ENCODE measurements around the gene FAM177B. TPM values are rescaled to one million over a fixed set of nuclear protein-coding genes. Genes with fewer than 3 reads are reported as not detected.

FAM177B gene
- polyA plus RNA-seq, 1 experiment: not detected

GRCh38 chr1:222697826-222698225, 39.2 kb upstream of the FAM177B start:
- CTCF ChIA-PET: interaction anchor here (0.9 kb wide), 1 partner anchor 432 kb away, joined by 3 read pairs; no protein-coding TSS in a partner anchor
- Histone ChIP-seq H3K9me3 (ENCODE audit: control insufficient read depth, insufficient read depth, low read length) (no peaks in the 10 kb centered on the region; the same call in 1 of the 2 replicates), H3K27me3 (ENCODE audit: control insufficient read depth, insufficient read depth, low read length) (no peaks in the 10 kb centered on the region), H3K4me3 (ENCODE audit: low read depth, low read length) (no peak overlapping the region), H3K27ac (ENCODE audit: low read depth, low read length) (no peak overlapping the region)
- POLR2A ChIA-PET: interaction anchor here (0.7 to 1.3 kb wide), 2 partner anchors 13 to 1003 kb away, joined by 3 to 7 read pairs; no protein-coding TSS in a partner anchor
- DNase-seq (ENCODE audit: low read depth, low spot score): no peak
- no peak for TF ChIP-seq CTCF (IDR thresholded peaks at IDR 0.05; ENCODE audit: low read depth, low read length)

GRCh38 chr1:222702210-222702609, 34.8 kb upstream of the FAM177B start:
- TF ChIP-seq CTCF (IDR thresholded peaks at IDR 0.05; ENCODE audit: low read depth, low read length): no peak
- ChIA-PET CTCF (no interaction called here), POLR2A (no interaction called here)

GRCh38 chr1:222704260-222704659, 32.7 kb upstream of the FAM177B start:
- POLR2A ChIA-PET: no interaction called here
- CTCF ChIA-PET: no interaction called here
- peaks cover 2% of the 10 kb centered on the region; the same call in 1 of the 2 replicates for H3K9me3 ChIP-seq (ENCODE audit: control insufficient read depth, insufficient read depth, low read length)
- no peak for TF ChIP-seq CTCF (IDR thresholded peaks at IDR 0.05; ENCODE audit: low read depth, low read length)
- H3K4me3 ChIP-seq (ENCODE audit: low read depth, low read length): no peak overlapping the region
- H3K27ac ChIP-seq (ENCODE audit: low read depth, low read length): no peak overlapping the region
- no peak for DNase-seq (ENCODE audit: low read depth, low spot score)
- H3K27me3 ChIP-seq (ENCODE audit: control insufficient read depth, insufficient read depth, low read length): no peaks in the 10 kb centered on the region

More at GRCh38 chr1:222702210-222702609, 34.8 kb upstream of the FAM177B start:
- no peak overlapping the region for H3K4me3 ChIP-seq (ENCODE audit: low read depth, low read length)
- H3K27me3 ChIP-seq (ENCODE audit: control insufficient read depth, insufficient read depth, low read length): no peaks in the 10 kb centered on the region
- no peak for DNase-seq (ENCODE audit: low read depth, low spot score)
- peaks cover 2% of the 10 kb centered on the region; the same call in 1 of the 2 replicates for H3K9me3 ChIP-seq (ENCODE audit: control insufficient read depth, insufficient read depth, low read length)
- no peak overlapping the region for H3K27ac ChIP-seq (ENCODE audit: low read depth, low read length)

GRCh38 chr1:222706815-222707214, 30.2 kb upstream of the FAM177B start:
- POLR2A ChIA-PET: no interaction called here
- Histone ChIP-seq H3K9me3 (ENCODE audit: control insufficient read depth, insufficient read depth, low read length) (peaks cover 3% of the 10 kb centered on the region; the same call in 1 of the 2 replicates), H3K27ac (ENCODE audit: low read depth, low read length) (no peak overlapping the region), H3K4me3 (ENCODE audit: low read depth, low read length) (no peak overlapping the region), H3K27me3 (ENCODE audit: control insufficient read depth, insufficient read depth, low read length) (no peaks in the 10 kb centered on the region)
- DNase-seq (ENCODE audit: low read depth, low spot score): no peak
- CTCF ChIA-PET: no interaction called here
- TF ChIP-seq CTCF (IDR thresholded peaks at IDR 0.05; ENCODE audit: low read depth, low read length): no peak

GRCh38 chr1:222709700-222710153, 27.3 kb upstream of the FAM177B start:
- Histone ChIP-seq H3K9me3 (ENCODE audit: control insufficient read depth, insufficient read depth, low read length) (peaks cover 4% of the 10 kb centered on the region; the same call in 1 of the 2 replicates), H3K27me3 (ENCODE audit: control insufficient read depth, insufficient read depth, low read length) (no peaks in the 10 kb centered on the region), H3K27ac (ENCODE audit: low read depth, low read length) (no peak overlapping the region), H3K4me3 (ENCODE audit: low read depth, low read length) (0 out of 2 replicates have a peak overlapping the region, but pooled peaks have one; percentile 25)
- CTCF ChIA-PET: no interaction called here
- POLR2A ChIA-PET: no interaction called here
- no peak for TF ChIP-seq CTCF (IDR thresholded peaks at IDR 0.05; ENCODE audit: low read depth, low read length)
- no peak for DNase-seq (ENCODE audit: low read depth, low spot score)
